Endothelial cell of umbilical vein (primary cell): ENCODE measurements around the gene TEDC2.

Experiments
- CTCF ChIP-seq, 2 donors: IDR thresholded peaks; 1 replicate in 1 of 2; 2 replicates in 1 of 2; pipeline ENCODE4 v1.5.1; 2011; ENCODE audit warnings: low read length in 2 of 2, mild to moderate bottlenecking in 2 of 2, moderate library complexity in 2 of 2, control low read depth in 1 of 2, inconsistent platforms in 1 of 2, low read depth in 1 of 2; ENCODE audit not compliant: insufficient read depth in 1 of 2; ENCODE audit errors: extremely low read depth in 1 of 2
- TF ChIP-seq, protein P1 (sequence below): IDR thresholded peaks from 2 replicates; pipeline ENCODE4 v1.6.1; 2011; ENCODE audit not compliant: insufficient read depth, insufficient read length

GRCh38 chr16:2443555-2443954, 16.4 kb upstream of the TEDC2 start:
- TF ChIP-seq CTCF (IDR thresholded peaks at IDR 0.05; ENCODE audit: extremely low read depth in 1 of 2, insufficient read depth in 1 of 2, low read depth in 1 of 2, low read length in 2 of 2) = no peak
- TF ChIP-seq, protein P1, sequence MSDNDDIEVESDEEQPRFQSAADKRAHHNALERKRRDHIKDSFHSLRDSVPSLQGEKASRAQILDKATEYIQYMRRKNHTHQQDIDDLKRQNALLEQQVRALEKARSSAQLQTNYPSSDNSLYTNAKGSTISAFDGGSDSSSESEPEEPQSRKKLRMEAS = no peak
